Transverse colon (tissue), 3 donors: ENCODE measurements around the gene OR2A2.

Experiments
- POLR2A ChIP-seq: fragments of 450-650 bp; IDR thresholded peaks from one replicate; pipeline ENCODE4 v1.6.1; 2016; ENCODE audit warnings: antibody characterized with exemption, mild to moderate bottlenecking, moderate library complexity
- POLR2AphosphoS5 ChIP-seq, 3 donors: sonication (generic); formaldehyde crosslinking; IDR thresholded peaks; one replicate each; pipeline ENCODE4 v1.6.1; 2016; ENCODE audit warnings: antibody characterized with exemption in 3 of 3

GRCh38 chr7:144069953-144070352 lies 39.4 kb upstream of the OR2A2 start:
- TF ChIP-seq POLR2AphosphoS5 (IDR thresholded peaks at IDR 0.05) (no peak), POLR2A (no peak)
